Sigmoid colon (tissue), 7 donors: ENCODE data around the gene PODXL2. TPM values are rescaled to one million over a fixed set of nuclear protein-coding genes. Genes with fewer than 3 reads are reported as not detected.

Experiments
- DNase-seq: peaks from one replicate; pipeline ENCODE4 v3.0.0-alpha.2; 2019
- H3K27ac ChIP-seq, 4 donors: fragments of 200-600 bp; sonication (generic); one replicate each; pipeline ENCODE4 v1.5.1; 2016 to 2019; ENCODE audit warnings: mild to moderate bottlenecking in 1 of 4
- H3K27me3 ChIP-seq, 3 donors: fragments of 200-600 bp; sonication (generic); one replicate each; pipeline ENCODE4 v1.5.1; 2019; ENCODE audit warnings: mild to moderate bottlenecking in 1 of 3
- H3K36me3 ChIP-seq, 4 donors: fragments of 200-600 bp; sonication (generic); one replicate each; pipeline ENCODE4 v1.5.1; 2016 to 2019
- H3K4me1 ChIP-seq, 4 donors: fragments of 200-600 bp; sonication (generic); one replicate each; pipeline ENCODE4 v1.5.1; 2017 to 2019
- H3K4me3 ChIP-seq, 4 donors: fragments of 200-600 bp; sonication (generic); one replicate each; pipeline ENCODE4 v1.5.1; 2017 to 2019; ENCODE audit warnings: mild to moderate bottlenecking in 2 of 4, moderate library complexity in 1 of 4
- H3K9me3 ChIP-seq, 4 donors: fragments of 200-600 bp in 3 of 4; sonication (generic) in 3 of 4; one replicate each; pipeline versions ENCODE4 v1.5.1 to v1.6.1; 2013 to 2019
- CTCF ChIP-seq, 4 experiments: fragments of 450-650 bp in 3 of 4; fragments of 200-600 bp in 1 of 4; IDR thresholded peaks; one replicate each; pipeline ENCODE4 v1.5.1; 2016 to 2019; ENCODE audit warnings: antibody characterized with exemption in 4 of 4, mild to moderate bottlenecking in 3 of 4, moderate library complexity in 2 of 4
- EP300 ChIP-seq, 4 donors: sonication (generic); formaldehyde crosslinking; IDR thresholded peaks; one replicate each; pipeline ENCODE4 v1.6.1; 2017; ENCODE audit warnings: antibody characterized with exemption in 4 of 4
- POLR2A ChIP-seq, 2 donors: fragments of 450-650 bp; IDR thresholded peaks; one replicate each; pipeline ENCODE4 v1.6.1; 2016; ENCODE audit warnings: antibody characterized with exemption in 2 of 2, mild to moderate bottlenecking in 2 of 2, moderate library complexity in 2 of 2
- POLR2AphosphoS5 ChIP-seq, 4 donors: sonication (generic); formaldehyde crosslinking; IDR thresholded peaks; one replicate each; pipeline ENCODE4 v1.6.1; 2017; ENCODE audit warnings: antibody characterized with exemption in 4 of 4
- WGBS, 2 donors: extraction: QIAGEN DNeasy Blood & Tissue Kit; methylation state at CpG; one replicate each; pipeline ENCODE4 v1.1.7; 2013; 5-methylcytosine and 5-hydroxymethylcytosine counted together
- intact Hi-C: fragments of 100-400 bp; cut with DNase I; formaldehyde crosslinking; loops from one replicate; pipeline ENCODE4 v1.15.1; 2023
- polyA plus RNA-seq, 3 donors: library from polyadenylated mRNA; stranded (reverse); fragments of 200-250 nt; gene quantifications; one replicate each; pipeline ENCODE4 v1.2.3, GENCODE V29; 2013
- total RNA-seq, 4 donors: library from RNA; depleted of rRNA; stranded (reverse); fragments of >200 nt; gene quantifications; one replicate each; pipeline ENCODE4 v1.1.0, GENCODE V29; 2016
- donor health status: healthy with polysubstance abuse.
- donor health status: Bipolar disorder and iron deficiency.
- donor health status: healthy.

The PODXL2 gene
- total and polyA plus RNA-seq, 7 donors: 2.0 to 16.7 (median 2.8) TPM

DNA sequence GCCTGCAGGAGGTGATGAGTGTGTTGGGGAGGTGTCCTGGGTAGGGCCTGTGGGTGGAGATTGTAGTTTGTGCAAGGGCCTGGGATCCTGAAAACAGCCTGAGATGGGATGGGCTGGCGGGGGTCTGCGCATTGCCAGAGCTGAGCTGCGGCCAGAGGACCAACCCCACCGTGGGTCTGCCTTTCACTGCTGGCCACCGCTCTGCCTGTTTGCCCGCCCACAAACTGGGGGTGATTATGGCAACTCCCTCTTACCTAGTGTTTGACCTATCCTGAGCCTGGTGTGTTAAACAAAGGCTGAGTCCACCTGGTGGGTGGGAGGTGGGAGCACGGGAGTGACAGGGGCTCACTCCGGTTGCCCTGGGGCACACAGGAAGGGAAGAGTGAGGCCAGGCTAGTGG, 53.6 kb downstream of the PODXL2 start:
- Histone ChIP-seq H3K36me3 (peaks cover 2 to 30% (median 10%) of the 10 kb centered on the region in 4 donors), H3K9me3 (no peaks in the 10 kb centered on the region), H3K27me3 (no peaks in the 10 kb centered on the region), H3K27ac (no peak overlapping the region), H3K4me3 (no peak overlapping the region), H3K4me1 (peaks cover 0 to under 1% (median 0%) of the 10 kb centered on the region in 4 donors)
- intact Hi-C loops: loop anchor here (10.0 kb wide), 1 partner anchor 232 kb away; the partner anchor contains the start of gene KBTBD12
- 92% methylated on average over 8 of the region's 8 CpGs for WGBS, 2 donors
- DNase-seq: peak; percentile 47
- no peak for TF ChIP-seq EP300 (IDR thresholded peaks at IDR 0.05)
- no peak for TF ChIP-seq POLR2AphosphoS5 (IDR thresholded peaks at IDR 0.05)
- TF ChIP-seq CTCF (IDR thresholded peaks at IDR 0.05): no peak
- TF ChIP-seq POLR2A (IDR thresholded peaks at IDR 0.05): no peak

- H3K4me1 ChIP-seq: peaks cover 0 to 26% (median 25%) of the 10 kb centered on the region in 4 donors
- no peaks in the 10 kb centered on the region for H3K9me3 ChIP-seq
- WGBS, 2 donors: 72 to 80% methylated on average over 22 of the region's 22 CpGs
- peak; percentile 63 for DNase-seq
- no peak overlapping the region for H3K27ac ChIP-seq
- no peak for TF ChIP-seq POLR2A (IDR thresholded peaks at IDR 0.05)
- TF ChIP-seq POLR2AphosphoS5 (IDR thresholded peaks at IDR 0.05): peak in 1 of 4 donors; percentile 4
- no peak for TF ChIP-seq EP300 (IDR thresholded peaks at IDR 0.05)
- TF ChIP-seq CTCF (IDR thresholded peaks at IDR 0.05): no peak
- no peak overlapping the region for H3K4me3 ChIP-seq
- H3K36me3 ChIP-seq: peaks cover 0 to 4% (median 0%) of the 10 kb centered on the region in 4 donors
- no peaks in the 10 kb centered on the region for H3K27me3 ChIP-seq
- intact Hi-C loops: loop anchor here (10.0 kb wide), 1 partner anchor 230 kb away; the partner anchor contains the start of gene KBTBD12
Measured at GRCh38 chr3:127684871-127685707, 56.1 kb downstream of the PODXL2 start.

DNA sequence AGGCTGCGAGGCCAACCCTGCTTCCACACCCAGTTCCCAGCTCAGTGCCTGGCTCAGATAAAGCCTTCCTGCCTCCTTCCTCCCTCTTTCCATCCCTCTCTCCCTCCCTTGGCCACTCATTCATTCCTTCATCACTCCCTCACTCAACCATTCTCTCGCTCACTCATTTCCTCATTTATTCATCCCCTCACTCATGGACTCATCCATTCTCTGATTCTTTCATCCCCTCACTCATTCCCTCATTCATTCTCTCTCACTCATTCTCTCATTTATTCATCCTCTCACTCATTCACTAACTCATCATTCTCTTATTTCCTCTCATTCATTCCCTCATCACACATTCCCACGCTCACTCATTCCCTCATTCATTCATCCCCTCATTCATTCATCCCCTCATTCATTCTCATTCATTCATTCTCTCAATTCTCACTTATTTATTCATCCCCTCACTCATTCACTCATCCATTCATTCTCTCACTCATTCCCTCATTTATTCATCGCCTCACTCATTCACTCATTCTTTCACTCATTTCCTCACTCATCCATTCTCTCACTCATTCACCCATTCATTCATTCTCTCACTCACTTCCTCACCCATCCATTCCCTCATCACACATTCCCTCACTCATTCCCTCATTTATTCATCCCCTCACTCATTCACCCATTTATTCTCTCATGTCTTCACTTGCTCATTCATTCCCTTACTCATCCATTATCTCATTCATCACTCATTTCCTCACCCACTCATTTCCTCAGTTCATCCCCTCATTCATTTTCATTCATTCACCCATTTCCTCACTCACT, 56.9 kb downstream of the PODXL2 start:
- Histone ChIP-seq H3K27ac (no peak overlapping the region), H3K4me1 (peaks cover 0 to 34% (median 33%) of the 10 kb centered on the region in 4 donors), H3K27me3 (no peaks in the 10 kb centered on the region), H3K9me3 (no peaks in the 10 kb centered on the region), H3K36me3 (no peaks in the 10 kb centered on the region), H3K4me3 (no peak overlapping the region)
- no peak for DNase-seq
- TF ChIP-seq POLR2A (IDR thresholded peaks at IDR 0.05) (no peak), CTCF (IDR thresholded peaks at IDR 0.05) (no peak), EP300 (IDR thresholded peaks at IDR 0.05) (no peak), POLR2AphosphoS5 (IDR thresholded peaks at IDR 0.05) (no peak)
- intact Hi-C loops: loop anchor here (10.0 kb wide), 1 partner anchor 229 kb away; the partner anchor contains the start of gene KBTBD12
- WGBS, 2 donors: 76 to 80% methylated on average over 4 of the region's 4 CpGs

DNA sequence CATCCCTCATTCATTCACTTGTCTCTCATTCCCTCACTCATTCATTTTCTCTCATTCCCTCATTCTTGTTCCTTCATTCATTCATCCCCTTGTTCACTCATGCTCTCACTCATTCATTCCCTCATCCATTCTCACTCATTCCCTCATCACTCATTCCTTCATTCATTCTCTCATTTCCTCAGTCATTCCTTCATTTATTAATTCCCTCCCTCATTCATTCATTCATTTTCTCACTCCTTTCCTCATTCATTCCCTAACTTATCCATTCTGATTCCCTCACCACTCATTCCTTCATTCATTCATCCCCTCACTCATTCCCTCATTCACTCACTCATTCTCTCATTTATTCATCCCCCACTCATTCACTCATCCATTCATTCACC, 57.5 kb downstream of the PODXL2 start:
- no peak for DNase-seq
- no peaks in the 10 kb centered on the region for H3K27me3 ChIP-seq
- H3K36me3 ChIP-seq: no peaks in the 10 kb centered on the region
- H3K4me3 ChIP-seq: no peak overlapping the region
- no peak overlapping the region for H3K27ac ChIP-seq
- H3K9me3 ChIP-seq: no peaks in the 10 kb centered on the region
- TF ChIP-seq CTCF (IDR thresholded peaks at IDR 0.05): no peak
- no peak for TF ChIP-seq EP300 (IDR thresholded peaks at IDR 0.05)
- peaks cover 0 to 39% (median 36%) of the 10 kb centered on the region in 4 donors for H3K4me1 ChIP-seq
- intact Hi-C loops: loop anchor here (10.0 kb wide), 1 partner anchor 228 kb away; the partner anchor contains the start of gene KBTBD12
